ENCODE results near the gene CCDC27.

The CCDC27 gene

DNA sequence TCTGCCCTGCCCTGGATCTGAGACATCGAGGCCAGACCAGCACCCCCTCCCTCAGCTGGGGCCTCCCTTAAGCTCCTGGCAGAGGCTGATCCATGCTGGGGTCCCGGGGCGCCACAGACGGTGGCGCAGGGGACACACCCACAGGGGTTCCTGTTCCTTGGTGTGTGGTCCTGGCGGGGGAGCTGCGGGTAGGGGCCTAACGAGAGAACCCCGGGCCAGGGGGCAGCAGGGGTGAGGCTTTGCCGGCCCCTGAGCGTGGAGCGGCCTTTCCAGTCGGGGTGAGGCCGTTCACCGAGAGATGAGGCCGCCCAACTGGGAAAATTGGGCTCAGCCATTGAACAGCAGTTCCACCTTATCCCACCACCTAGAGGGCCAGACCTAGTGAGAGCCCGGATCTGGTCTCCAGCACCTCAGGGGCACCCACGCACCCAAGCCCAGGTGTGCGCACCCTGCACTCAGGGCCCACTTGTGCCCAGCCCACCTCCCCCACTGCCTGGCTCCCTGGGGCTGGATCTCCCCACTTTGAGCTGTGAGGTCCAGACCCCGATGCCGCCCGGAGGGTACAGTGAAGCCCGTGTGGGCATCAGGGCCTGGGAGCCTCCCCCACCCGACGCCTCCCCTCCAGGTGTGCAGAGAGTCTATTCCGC is 45.5 kb upstream of the CCDC27 start:
- no peak for ATAC-seq
- TF ChIP-seq GLIS3 (CRISPR knock-in tag; IDR thresholded peaks at IDR 0.05): no peak
- no peak for TF ChIP-seq BACH2 (CRISPR knock-in tag; IDR thresholded peaks at IDR 0.05; ENCODE audit: borderline replicate concordance)
- no peak for TF ChIP-seq TCF4 (CRISPR knock-in tag; IDR thresholded peaks at IDR 0.05; ENCODE audit: borderline replicate concordance)
- no peak for TF ChIP-seq ZNF565 (CRISPR knock-in tag; conservative IDR thresholded peaks at IDR 0.05; ENCODE audit: low read depth)
- TF ChIP-seq ZC3H10 (CRISPR knock-in tag; IDR thresholded peaks at IDR 0.05): no peak
- TF ChIP-seq TOX (CRISPR knock-in tag; IDR thresholded peaks at IDR 0.05; ENCODE audit: borderline replicate concordance): no peak
- no peak for TF ChIP-seq SNAI2 (CRISPR knock-in tag; IDR thresholded peaks at IDR 0.05)
- TF ChIP-seq OSR1 (CRISPR knock-in tag; IDR thresholded peaks at IDR 0.05): no peak
- no peak for TF ChIP-seq CSDC2 (CRISPR knock-in tag; IDR thresholded peaks at IDR 0.05)
- no peak for TF ChIP-seq PPARA (CRISPR knock-in tag; IDR thresholded peaks at IDR 0.05; ENCODE audit: borderline replicate concordance)
- TF ChIP-seq, protein P1, sequence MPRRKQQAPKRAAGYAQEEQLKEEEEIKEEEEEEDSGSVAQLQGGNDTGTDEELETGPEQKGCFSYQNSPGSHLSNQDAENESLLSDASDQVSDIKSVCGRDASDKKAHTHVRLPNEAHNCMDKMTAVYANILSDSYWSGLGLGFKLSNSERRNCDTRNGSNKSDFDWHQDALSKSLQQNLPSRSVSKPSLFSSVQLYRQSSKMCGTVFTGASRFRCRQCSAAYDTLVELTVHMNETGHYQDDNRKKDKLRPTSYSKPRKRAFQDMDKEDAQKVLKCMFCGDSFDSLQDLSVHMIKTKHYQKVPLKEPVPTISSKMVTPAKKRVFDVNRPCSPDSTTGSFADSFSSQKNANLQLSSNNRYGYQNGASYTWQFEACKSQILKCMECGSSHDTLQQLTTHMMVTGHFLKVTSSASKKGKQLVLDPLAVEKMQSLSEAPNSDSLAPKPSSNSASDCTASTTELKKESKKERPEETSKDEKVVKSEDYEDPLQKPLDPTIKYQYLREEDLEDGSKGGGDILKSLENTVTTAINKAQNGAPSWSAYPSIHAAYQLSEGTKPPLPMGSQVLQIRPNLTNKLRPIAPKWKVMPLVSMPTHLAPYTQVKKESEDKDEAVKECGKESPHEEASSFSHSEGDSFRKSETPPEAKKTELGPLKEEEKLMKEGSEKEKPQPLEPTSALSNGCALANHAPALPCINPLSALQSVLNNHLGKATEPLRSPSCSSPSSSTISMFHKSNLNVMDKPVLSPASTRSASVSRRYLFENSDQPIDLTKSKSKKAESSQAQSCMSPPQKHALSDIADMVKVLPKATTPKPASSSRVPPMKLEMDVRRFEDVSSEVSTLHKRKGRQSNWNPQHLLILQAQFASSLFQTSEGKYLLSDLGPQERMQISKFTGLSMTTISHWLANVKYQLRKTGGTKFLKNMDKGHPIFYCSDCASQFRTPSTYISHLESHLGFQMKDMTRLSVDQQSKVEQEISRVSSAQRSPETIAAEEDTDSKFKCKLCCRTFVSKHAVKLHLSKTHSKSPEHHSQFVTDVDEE (CRISPR knock-in tag; IDR thresholded peaks at IDR 0.05): no peak
- TF ChIP-seq ZFP30 (CRISPR knock-in tag; IDR thresholded peaks at IDR 0.05): no peak
- TF ChIP-seq ARNTL (CRISPR knock-in tag; IDR thresholded peaks at IDR 0.05; ENCODE audit: borderline replicate concordance, low read depth): no peak
- TF ChIP-seq, protein P2, sequence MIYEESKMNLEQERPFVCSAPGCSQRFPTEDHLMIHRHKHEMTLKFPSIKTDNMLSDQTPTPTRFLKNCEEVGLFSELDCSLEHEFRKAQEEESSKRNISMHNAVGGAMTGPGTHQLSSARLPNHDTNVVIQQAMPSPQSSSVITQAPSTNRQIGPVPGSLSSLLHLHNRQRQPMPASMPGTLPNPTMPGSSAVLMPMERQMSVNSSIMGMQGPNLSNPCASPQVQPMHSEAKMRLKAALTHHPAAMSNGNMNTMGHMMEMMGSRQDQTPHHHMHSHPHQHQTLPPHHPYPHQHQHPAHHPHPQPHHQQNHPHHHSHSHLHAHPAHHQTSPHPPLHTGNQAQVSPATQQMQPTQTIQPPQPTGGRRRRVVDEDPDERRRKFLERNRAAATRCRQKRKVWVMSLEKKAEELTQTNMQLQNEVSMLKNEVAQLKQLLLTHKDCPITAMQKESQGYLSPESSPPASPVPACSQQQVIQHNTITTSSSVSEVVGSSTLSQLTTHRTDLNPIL (CRISPR knock-in tag; IDR thresholded peaks at IDR 0.05; ENCODE audit: low read depth): no peak
- TF ChIP-seq, protein P3, sequence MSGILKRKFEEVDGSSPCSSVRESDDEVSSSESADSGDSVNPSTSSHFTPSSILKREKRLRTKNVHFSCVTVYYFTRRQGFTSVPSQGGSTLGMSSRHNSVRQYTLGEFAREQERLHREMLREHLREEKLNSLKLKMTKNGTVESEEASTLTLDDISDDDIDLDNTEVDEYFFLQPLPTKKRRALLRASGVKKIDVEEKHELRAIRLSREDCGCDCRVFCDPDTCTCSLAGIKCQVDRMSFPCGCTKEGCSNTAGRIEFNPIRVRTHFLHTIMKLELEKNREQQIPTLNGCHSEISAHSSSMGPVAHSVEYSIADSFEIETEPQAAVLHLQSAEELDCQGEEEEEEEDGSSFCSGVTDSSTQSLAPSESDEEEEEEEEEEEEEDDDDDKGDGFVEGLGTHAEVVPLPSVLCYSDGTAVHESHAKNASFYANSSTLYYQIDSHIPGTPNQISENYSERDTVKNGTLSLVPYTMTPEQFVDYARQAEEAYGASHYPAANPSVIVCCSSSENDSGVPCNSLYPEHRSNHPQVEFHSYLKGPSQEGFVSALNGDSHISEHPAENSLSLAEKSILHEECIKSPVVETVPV (CRISPR knock-in tag; IDR thresholded peaks at IDR 0.05): no peak
- TF ChIP-seq, protein P4, sequence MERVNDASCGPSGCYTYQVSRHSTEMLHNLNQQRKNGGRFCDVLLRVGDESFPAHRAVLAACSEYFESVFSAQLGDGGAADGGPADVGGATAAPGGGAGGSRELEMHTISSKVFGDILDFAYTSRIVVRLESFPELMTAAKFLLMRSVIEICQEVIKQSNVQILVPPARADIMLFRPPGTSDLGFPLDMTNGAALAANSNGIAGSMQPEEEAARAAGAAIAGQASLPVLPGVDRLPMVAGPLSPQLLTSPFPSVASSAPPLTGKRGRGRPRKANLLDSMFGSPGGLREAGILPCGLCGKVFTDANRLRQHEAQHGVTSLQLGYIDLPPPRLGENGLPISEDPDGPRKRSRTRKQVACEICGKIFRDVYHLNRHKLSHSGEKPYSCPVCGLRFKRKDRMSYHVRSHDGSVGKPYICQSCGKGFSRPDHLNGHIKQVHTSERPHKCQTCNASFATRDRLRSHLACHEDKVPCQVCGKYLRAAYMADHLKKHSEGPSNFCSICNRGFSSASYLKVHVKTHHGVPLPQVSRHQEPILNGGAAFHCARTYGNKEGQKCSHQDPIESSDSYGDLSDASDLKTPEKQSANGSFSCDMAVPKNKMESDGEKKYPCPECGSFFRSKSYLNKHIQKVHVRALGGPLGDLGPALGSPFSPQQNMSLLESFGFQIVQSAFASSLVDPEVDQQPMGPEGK (CRISPR knock-in tag; IDR thresholded peaks at IDR 0.05; ENCODE audit: borderline replicate concordance): no peak
- TF ChIP-seq, protein P5, sequence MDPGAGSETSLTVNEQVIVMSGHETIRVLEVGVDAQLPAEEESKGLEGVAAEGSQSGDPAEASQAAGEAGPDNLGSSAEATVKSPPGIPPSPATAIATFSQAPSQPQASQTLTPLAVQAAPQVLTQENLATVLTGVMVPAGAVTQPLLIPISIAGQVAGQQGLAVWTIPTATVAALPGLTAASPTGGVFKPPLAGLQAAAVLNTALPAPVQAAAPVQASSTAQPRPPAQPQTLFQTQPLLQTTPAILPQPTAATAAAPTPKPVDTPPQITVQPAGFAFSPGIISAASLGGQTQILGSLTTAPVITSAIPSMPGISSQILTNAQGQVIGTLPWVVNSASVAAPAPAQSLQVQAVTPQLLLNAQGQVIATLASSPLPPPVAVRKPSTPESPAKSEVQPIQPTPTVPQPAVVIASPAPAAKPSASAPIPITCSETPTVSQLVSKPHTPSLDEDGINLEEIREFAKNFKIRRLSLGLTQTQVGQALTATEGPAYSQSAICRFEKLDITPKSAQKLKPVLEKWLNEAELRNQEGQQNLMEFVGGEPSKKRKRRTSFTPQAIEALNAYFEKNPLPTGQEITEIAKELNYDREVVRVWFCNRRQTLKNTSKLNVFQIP (CRISPR knock-in tag; IDR thresholded peaks at IDR 0.05; ENCODE audit: borderline replicate concordance, low read depth): no peak
- no peak for TF ChIP-seq ZNF70 (CRISPR knock-in tag; IDR thresholded peaks at IDR 0.05)
- no peak for TF ChIP-seq RARB (CRISPR knock-in tag; IDR thresholded peaks at IDR 0.05)

DNA sequence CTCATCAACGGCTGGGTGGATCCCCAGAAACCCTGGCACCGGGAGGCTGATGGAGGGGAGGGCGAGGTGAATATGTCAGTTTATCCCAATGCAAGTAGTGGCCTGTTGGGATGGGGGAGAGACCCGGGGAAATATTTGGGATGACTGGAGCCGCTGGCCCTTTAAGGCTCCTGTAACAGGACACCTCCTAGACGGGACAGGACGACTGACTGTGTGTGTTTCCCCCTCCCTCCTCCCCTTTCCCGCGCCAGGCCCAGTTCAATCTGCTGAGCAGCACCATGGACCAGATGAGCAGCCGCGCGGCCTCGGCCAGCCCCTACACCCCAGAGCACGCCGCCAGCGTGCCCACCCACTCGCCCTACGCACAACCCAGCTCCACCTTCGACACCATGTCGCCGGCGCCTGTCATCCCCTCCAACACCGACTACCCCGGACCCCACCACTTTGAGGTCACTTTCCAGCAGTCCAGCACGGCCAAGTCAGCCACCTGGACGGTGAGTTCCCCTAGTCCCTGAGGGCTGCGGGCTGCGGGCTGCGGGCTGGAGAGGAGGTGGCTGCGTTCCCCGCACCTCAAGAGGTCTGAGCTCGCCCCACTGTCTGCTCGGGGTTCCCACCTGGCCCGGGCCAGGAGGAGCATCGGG is 44.8 kb upstream of the CCDC27 start:
- no peak for ATAC-seq
- TF ChIP-seq ARNTL (CRISPR knock-in tag; IDR thresholded peaks at IDR 0.05; ENCODE audit: borderline replicate concordance, low read depth) (no peak), ZNF565 (CRISPR knock-in tag; conservative IDR thresholded peaks at IDR 0.05; ENCODE audit: low read depth) (no peak)

DNA sequence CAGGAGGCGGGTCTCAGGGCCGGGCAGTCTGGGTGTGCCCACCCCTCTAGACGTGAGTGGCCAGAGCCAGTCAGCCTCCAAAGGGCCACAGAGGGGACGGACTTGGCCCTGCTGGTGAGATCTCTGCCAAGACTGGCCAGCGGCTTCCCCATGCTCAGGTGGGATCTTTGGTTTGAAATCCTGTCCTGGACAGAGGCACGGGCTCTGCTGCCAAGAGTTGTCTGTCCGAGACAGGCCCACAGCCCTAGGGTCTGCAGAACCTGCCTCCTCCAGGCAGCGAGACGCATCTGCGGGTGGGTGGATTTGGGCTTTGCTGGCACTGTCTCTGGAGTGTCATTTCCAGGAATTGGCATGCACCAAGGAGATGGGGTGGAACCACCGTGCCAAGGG is 44.3 kb upstream of the CCDC27 start:
- TF ChIP-seq RARB (CRISPR knock-in tag; IDR thresholded peaks at IDR 0.05): no peak
- no peak for TF ChIP-seq ZNF565 (CRISPR knock-in tag; conservative IDR thresholded peaks at IDR 0.05; ENCODE audit: low read depth)
- TF ChIP-seq BACH2 (CRISPR knock-in tag; IDR thresholded peaks at IDR 0.05; ENCODE audit: borderline replicate concordance): no peak
- no peak for TF ChIP-seq CSDC2 (CRISPR knock-in tag; IDR thresholded peaks at IDR 0.05)
- no peak for TF ChIP-seq PPARA (CRISPR knock-in tag; IDR thresholded peaks at IDR 0.05; ENCODE audit: borderline replicate concordance)
- TF ChIP-seq ZFP30 (CRISPR knock-in tag; IDR thresholded peaks at IDR 0.05): no peak
- TF ChIP-seq ZFP3 (CRISPR knock-in tag; IDR thresholded peaks at IDR 0.05): no peak
- ATAC-seq: no peak

Measured in SK-N-SH treated with all-trans-retinoic acid at 6 μM for 48 hours (cell line).